Sigmoid colon (tissue), 4 donors: ENCODE results near the gene LRRC37A.
"Not testable (repeated sequence)": the region's sequence is repeated elsewhere in the genome, so short reads cannot be mapped to it uniquely, and the experiment has no call there.

Source experiments
- EP300 ChIP-seq, 4 donors: sonication (generic); formaldehyde crosslinking; IDR thresholded peaks; one replicate each; pipeline ENCODE4 v1.6.1; 2017; ENCODE audit warnings: antibody characterized with exemption in 4 of 4
- POLR2AphosphoS5 ChIP-seq, 4 donors: sonication (generic); formaldehyde crosslinking; IDR thresholded peaks; one replicate each; pipeline ENCODE4 v1.6.1; 2017; ENCODE audit warnings: antibody characterized with exemption in 4 of 4
- TF ChIP-seq, protein P1 (sequence below), 4 experiments: fragments of 450-650 bp in 3 of 4; fragments of 200-600 bp in 1 of 4; IDR thresholded peaks; one replicate each; pipeline ENCODE4 v1.5.1; 2016 to 2019; ENCODE audit warnings: antibody characterized with exemption in 4 of 4, mild to moderate bottlenecking in 3 of 4, moderate library complexity in 2 of 4

DNA sequence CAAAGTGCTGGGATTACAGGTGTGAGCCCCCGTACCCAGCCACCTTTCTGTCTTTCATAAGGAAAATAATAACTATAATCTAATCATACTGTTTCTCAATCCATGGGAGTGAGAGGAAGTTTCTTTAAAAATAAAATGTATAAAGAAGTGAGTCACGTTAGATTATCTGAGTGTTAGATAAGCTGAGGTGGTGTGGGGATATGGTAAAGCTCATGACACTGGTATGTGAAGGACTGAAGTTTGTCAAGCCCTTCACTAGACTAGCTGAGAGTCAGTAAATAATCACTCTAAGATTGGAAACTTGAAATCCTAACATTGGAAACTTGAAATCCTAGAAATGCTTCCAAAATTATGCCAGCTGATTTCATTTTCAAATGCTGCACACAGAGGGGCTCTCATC is 9.4 kb upstream of the LRRC37A start:
- TF ChIP-seq POLR2AphosphoS5, EP300 (IDR thresholded peaks at IDR 0.05): not testable (repeated sequence)
- TF ChIP-seq, protein P1, sequence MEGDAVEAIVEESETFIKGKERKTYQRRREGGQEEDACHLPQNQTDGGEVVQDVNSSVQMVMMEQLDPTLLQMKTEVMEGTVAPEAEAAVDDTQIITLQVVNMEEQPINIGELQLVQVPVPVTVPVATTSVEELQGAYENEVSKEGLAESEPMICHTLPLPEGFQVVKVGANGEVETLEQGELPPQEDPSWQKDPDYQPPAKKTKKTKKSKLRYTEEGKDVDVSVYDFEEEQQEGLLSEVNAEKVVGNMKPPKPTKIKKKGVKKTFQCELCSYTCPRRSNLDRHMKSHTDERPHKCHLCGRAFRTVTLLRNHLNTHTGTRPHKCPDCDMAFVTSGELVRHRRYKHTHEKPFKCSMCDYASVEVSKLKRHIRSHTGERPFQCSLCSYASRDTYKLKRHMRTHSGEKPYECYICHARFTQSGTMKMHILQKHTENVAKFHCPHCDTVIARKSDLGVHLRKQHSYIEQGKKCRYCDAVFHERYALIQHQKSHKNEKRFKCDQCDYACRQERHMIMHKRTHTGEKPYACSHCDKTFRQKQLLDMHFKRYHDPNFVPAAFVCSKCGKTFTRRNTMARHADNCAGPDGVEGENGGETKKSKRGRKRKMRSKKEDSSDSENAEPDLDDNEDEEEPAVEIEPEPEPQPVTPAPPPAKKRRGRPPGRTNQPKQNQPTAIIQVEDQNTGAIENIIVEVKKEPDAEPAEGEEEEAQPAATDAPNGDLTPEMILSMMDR (IDR thresholded peaks at IDR 0.05), result not testable (repeated sequence)
